NCI-H2029 treated with DMSO at 0.1 percent for 48 hours (cell line): ENCODE results near the gene S100A2.
"Not testable (repeated sequence)": the region's sequence is repeated elsewhere in the genome, so short reads cannot be mapped to it uniquely, and the experiment has no call there.

Experiments used
- DNase-seq: peaks from one replicate; lab custom pipeline; 2025; lab: John Stamatoyannopoulos, UW

Gene S100A2

GRCh38 chr1:153563991-153564390, 1.7 kb downstream of the S100A2 start:
- DNase-seq, result no peak

- no peak for DNase-seq
Observed at GRCh38 chr1:153563483-153563901, 2.2 kb downstream of the S100A2 start.

- not testable (repeated sequence) for DNase-seq
Observed at GRCh38 chr1:153562021-153562420, 3.6 kb downstream of the S100A2 start.

GRCh38 chr1:153561466-153561985, 4.1 kb downstream of the S100A2 start:
- DNase-seq, result no peak

GRCh38 chr1:153560771-153561465, 4.7 kb downstream of the S100A2 start:
- DNase-seq, result no peak

DNA sequence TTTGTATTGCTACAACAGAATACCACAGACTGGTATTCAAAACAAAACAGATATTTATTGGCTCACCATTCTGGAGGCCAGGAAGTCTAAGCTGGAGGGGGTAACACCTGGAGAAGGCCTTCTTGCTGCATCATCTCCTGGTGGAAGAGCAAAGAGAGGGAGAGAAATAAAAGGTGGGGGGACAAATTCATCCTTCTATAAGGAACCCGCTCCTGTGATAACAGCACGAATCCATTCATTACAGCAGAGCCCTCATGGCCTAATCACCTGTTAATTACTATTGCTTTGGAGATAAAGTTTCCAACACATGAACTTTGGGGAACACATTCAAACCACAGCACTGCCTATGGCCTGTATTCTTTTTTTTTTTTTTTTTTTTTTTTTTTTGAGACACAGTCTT, 5.4 kb downstream of the S100A2 start:
- DNase-seq, result no peak

DNA sequence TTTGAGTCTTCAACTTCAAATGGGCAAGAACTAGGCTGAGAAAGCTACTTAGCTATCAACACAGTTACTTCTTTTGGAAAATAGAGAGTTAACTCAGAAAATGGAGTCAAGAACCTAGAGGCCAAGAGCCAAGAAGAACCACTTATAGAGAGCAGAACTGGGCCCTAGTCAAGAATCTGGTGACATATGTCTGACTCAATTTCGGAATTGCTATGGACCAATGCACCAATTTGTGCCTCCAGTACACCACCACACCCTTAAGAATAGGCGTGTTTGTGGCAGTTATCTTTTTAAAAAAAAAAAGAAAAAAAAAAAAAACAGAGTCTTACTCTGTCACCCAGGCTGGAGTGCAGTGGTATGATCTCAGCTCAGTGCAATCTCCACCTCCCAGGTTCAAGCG, 7.8 kb downstream of the S100A2 start:
- DNase-seq, result no peak

- no peak for DNase-seq
Observed at GRCh38 chr1:153556348-153556747, 9.3 kb downstream of the S100A2 start.

DNA sequence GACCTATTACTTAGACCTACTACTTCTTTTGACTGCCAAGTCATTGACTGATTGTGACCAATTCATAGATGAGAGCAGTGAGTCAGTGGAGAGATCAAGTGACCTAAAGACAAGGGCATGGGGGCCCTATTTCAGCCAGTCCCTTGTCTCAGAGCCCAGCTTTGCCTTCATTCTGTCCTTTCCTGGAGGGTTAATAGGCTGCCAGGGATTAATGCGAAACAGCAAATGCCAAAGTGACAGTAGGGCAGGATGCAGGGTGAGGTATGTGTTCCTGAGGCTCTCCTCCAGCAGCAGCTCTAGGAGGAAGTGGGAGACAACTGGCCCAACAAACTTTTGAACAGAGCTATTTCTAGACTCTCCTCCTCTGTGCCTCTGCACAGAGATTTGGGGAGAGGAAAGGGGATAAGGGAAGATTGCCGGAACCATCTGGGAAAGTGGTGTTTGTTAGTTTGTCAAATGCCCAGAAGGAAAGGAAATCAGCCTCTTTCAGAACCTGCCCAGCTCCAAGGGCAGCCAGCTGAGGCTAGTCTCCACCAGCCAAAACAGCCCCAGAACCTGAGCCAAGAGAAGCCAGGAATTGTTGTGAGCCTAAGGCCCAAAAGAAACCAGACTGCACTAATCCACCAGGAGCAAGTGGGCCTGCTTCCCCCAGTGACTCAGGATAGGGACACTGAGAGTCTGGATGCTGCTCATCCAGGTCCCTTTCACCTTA, 11.7 kb downstream of the S100A2 start:
- DNase-seq, result no peak

DNA sequence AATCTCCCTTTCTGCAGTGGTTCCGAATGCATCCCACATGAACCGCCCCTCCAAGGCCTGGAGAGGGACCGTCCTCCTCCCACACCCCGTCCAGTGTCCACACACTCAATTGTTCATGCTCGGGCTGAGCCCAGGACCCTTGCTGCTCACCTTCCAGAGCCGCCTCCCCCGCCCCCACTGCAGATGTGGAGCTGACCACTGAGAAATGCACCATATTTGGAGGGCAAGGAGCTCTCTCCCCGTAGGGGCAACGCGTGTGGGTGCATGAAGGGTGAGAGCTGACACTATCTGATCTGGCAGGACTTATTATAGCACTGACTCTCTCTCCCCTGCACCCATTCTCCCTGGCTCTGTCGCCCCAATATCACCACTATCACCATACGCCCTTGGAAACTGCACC, 12.5 kb downstream of the S100A2 start:
- DNase-seq, result no peak

GRCh38 chr1:153552335-153552734, 13.3 kb downstream of the S100A2 start:
- no peak for DNase-seq

DNA sequence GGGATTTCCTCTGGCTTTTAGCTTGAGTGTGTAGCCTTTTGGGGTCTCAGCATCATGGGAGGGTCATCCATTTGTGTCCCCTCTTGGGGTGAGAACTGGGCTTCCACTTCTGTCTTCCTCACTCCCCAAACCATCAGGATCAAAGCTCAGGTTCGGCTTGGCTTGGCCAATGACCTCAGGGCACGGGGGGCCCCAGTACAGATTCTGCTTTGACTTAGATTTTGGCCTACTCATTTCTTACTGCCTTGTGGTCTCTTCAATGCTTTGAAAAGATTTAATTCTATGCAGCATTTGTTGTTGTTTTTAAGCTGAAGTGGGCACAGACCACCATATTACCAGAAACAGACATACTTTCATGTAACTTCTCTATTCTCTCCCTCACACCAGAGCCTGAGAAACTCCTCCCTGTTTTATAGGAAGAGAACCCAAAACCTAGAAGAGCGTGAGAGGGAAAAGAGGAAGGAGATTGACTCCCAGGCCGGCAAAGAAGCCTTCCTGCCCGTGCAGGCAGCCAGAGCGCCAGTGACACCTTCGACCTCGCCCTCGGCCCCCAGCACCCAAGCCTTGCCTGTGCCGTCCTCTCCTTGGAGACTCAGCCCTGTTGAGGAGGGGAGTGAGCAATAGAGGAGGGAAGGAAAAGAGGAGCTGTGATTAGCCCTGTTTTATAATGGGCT, 14.7 kb downstream of the S100A2 start:
- no peak for DNase-seq

- DNase-seq, result no peak
Observed at GRCh38 chr1:153550398-153550758, 15.3 kb downstream of the S100A2 start.

DNA sequence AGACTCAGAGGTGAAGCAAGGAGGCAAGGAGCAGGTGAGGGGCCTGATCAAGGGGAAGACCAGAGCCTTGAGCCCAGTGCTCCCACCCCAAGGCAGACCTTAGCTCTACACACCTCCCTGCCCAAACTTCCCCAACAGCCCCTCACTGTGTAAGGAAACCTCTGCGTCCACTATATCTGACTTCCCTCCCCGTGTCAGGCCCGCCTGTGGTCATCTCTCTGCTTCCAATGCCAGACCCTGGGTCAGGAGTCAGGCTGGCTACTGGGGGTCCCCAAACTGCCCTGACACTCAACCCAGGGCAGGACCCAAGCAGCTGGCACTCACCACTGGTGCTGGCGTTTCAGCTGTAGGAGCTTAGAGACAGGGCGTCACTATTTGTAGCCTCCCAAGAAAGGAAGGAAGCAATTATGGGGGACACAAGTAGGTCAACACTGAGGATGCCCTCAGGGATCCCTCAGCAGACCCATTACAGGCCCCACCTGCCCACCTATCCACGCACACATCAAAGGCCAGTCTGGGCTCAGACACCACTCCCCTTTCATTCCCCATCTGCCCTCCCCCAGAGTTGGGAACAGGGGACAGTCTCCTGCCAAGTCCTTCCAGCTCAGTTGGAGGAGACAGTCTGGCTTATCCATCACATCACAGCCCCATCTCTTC, 15.8 kb downstream of the S100A2 start:
- DNase-seq, result no peak

GRCh38 chr1:153548722-153549688, 16.6 kb downstream of the S100A2 start, which contains the start of gene S100A3:
S100A3 (minus strand) TSS chr1:153549258; CDS start chr1:153548485, 773 bp downstream.
- no peak for DNase-seq

DNA sequence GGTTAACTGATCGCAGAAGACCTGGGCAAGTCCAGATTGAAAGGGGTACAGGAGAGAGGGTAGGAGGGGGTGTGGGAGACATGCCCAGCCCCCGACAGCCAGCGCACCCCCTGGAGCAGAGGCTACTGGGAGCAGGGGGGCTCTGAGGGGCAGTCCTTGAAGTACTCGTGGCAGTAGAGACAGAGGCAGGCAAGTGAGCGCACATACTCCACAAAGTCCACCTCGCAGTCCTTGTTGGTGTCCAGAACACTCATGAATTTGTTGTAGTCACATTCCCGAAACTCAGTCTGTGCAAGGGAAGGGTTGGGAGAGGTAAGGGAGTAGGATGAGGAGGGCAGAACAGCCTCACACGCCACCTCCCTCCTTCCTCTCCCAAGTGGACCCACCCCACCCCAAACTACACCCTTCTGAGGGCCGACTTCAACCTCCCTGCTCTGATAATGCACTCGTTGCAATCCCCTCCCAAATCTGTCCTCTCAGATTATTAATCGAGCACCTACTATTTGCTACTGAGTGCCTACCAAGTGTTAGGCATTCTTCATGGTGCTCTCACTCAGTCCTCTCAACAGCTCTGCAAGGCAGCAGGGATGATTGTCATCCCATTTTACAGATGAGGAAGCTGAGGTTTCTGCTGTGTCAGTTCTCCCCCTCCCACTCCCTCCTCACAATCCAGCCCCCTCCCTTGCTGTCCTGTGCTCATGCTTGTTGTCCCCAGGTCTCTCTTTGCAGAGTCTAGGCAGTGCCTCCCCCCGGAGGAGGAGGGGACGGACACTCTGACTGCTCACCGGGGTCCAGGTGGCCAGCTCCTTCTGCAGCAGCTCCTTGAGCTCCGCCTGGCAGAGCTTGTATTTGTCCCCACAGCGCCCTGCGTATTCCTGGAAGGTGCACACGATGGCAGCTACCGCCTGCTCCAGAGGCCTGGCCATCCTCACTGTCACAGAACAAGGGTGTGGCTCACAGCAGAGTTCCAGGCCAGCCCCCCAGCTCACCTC, 17.8 kb downstream of the S100A2 start:
- no peak for DNase-seq

- no peak for DNase-seq
Observed at GRCh38 chr1:153546796-153547559, 18.7 kb downstream of the S100A2 start.

GRCh38 chr1:153546371-153546770, 19.3 kb downstream of the S100A2 start:
- DNase-seq, result no peak
